ENCODE results near the gene ZFYVE27. TPM values are rescaled to one million over a fixed set of nuclear protein-coding genes. Genes with fewer than 3 reads are reported as not detected.
A peak's percentile ranks its signal among the peaks of the same experiment; 100 is the strongest.
"Not testable (repeated sequence)": the region's sequence is repeated elsewhere in the genome, so short reads cannot be mapped to it uniquely, and the experiment has no call there.

ZFYVE27 gene, protein sequence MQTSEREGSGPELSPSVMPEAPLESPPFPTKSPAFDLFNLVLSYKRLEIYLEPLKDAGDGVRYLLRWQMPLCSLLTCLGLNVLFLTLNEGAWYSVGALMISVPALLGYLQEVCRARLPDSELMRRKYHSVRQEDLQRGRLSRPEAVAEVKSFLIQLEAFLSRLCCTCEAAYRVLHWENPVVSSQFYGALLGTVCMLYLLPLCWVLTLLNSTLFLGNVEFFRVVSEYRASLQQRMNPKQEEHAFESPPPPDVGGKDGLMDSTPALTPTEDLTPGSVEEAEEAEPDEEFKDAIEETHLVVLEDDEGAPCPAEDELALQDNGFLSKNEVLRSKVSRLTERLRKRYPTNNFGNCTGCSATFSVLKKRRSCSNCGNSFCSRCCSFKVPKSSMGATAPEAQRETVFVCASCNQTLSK
- 48.5 TPM for total RNA-seq (ENCODE audit: unreplicated experiment)
- long read RNA-seq, transcript ZFYVE27-203 (12 exons, 2,997 nt): major isoform, 5 of 40 reads
- long read RNA-seq, partial matches to known transcripts: 0 of 40 reads
- long read RNA-seq, other reads (novel, unspliced or antisense): 32 of 40 reads

DNA sequence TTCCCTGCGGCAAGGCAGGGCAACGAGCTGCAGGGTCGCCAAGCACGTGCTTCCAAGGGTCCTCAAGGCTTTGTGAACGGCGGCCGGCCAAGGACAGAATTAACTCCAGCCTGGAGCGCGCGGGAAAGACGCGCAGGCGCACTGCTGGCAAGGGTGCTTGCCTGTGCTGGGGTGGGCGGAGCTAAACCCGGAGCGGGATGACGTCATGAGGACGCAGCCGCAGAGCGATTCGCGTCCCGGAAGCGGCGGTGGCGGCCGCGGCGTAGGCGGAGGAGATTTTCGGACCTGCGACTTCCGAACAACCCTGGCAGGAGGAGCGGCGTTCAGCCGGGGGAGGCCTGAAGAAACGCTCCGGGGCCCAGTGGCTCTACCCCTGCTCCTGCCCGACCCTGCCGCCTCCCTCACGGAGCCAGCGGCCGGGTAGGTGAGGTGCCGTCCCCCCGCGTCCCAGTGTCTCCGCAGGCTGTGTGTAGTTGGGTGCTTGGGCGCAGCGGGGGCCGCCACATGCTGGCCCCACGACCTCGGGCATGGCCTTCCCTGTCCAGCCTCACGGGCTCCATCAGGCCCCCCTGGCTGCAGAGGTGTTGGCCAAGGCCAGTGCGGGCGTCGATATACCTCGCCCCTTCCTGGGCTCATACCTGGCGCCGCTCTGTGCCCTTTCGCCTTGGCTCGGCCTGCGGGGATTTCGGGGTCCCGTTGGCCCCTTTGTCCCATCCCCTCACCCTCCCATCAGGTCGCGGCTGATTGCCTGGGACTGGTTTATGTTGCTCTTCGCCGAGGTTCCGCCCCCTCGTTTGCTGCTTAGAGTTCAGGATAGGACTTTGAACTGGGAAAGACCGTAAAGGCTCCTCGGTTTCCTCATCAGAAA, at the start of gene ZFYVE27:
TSS of gene ZFYVE27 (plus strand) at position 227 of the 868 bp plus-strand sequence. CDS start 1,350 bp downstream, outside the sequence.
- Mint-ChIP-seq H3K4me3 (ENCODE audit: unreplicated experiment) (peak within 1 kb of the TSS; percentile 96), H3K27ac (ENCODE audit: unreplicated experiment) (peak within 1 kb of the TSS; percentile 91), H3K27me3 (ENCODE audit: unreplicated experiment) (peaks cover 10% of the 10 kb centered on the region), H3K36me3 (ENCODE audit: unreplicated experiment) (peaks cover 9% of the 10 kb centered on the region), H3K4me1 (ENCODE audit: low read depth, unreplicated experiment) (peaks cover 7% of the 10 kb centered on the region), H3K9me3 (ENCODE audit: unreplicated experiment) (peaks cover 8% of the 10 kb centered on the region)
- TF ChIP-seq, protein P1, sequence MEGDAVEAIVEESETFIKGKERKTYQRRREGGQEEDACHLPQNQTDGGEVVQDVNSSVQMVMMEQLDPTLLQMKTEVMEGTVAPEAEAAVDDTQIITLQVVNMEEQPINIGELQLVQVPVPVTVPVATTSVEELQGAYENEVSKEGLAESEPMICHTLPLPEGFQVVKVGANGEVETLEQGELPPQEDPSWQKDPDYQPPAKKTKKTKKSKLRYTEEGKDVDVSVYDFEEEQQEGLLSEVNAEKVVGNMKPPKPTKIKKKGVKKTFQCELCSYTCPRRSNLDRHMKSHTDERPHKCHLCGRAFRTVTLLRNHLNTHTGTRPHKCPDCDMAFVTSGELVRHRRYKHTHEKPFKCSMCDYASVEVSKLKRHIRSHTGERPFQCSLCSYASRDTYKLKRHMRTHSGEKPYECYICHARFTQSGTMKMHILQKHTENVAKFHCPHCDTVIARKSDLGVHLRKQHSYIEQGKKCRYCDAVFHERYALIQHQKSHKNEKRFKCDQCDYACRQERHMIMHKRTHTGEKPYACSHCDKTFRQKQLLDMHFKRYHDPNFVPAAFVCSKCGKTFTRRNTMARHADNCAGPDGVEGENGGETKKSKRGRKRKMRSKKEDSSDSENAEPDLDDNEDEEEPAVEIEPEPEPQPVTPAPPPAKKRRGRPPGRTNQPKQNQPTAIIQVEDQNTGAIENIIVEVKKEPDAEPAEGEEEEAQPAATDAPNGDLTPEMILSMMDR (IDR thresholded peaks at IDR 0.05; ENCODE audit: partially characterized antibody, unreplicated experiment): no peak
- DNase-seq: peak; percentile 99

DNA sequence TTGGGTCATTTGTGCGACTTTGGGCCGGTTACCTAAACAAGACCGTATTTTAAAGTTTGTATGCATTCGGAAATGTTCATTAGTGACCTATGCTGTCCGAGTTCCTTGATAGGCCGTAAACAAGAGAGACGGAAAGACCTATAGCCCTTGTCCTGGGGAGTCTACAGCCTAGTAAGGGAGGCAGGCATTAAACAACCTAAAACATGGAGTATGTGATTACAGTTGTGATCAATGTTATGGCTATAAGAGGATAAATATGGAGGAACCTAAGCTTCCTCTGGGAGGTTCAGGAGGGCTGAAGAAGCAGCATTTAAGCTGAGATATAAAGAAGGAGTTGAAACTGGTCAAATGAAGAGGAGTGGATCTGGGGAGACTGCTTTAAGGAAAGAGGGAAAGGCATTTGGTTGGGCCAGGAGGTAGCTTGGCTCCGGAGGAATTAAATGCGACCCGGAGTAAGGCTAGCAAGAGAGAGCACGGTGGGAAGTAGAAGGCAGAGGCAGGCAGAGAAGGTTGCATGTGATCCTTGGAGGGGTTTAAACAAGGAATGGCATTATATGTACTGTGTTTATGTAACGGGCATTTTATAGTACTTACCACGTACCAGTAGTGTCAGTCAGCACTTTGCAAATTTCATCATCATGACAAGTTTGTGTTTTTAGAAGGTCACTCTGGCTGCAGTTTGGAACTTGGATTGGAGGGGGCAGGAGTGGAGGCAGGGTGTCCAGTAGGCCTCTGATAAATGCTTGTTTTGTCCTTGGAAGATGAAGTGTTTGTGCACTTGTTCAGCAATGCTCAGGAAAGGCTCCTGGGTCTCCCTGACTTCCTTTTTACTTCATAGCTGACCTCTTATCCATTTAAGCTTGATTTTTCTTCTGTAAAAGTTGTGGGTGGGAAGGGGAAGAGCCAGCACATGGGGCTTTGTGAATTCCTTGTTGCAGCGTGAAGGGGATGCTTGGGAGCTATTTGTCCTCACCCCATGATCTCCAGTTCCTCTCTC, 48.8 kb upstream of the ZFYVE27 start:
- Mint-ChIP-seq H3K27ac (ENCODE audit: unreplicated experiment) (peak overlapping the region; percentile 78), H3K27me3 (ENCODE audit: unreplicated experiment) (peaks cover 5% of the 10 kb centered on the region), H3K4me3 (ENCODE audit: unreplicated experiment) (peak overlapping the region; percentile 63), H3K9me3 (ENCODE audit: unreplicated experiment) (peaks cover 3% of the 10 kb centered on the region), H3K4me1 (ENCODE audit: low read depth, unreplicated experiment) (peaks cover 14% of the 10 kb centered on the region), H3K36me3 (ENCODE audit: unreplicated experiment) (no peaks in the 10 kb centered on the region)
- TF ChIP-seq, protein P1 (IDR thresholded peaks at IDR 0.05; ENCODE audit: partially characterized antibody, unreplicated experiment): no peak
- DNase-seq: no peak

DNA sequence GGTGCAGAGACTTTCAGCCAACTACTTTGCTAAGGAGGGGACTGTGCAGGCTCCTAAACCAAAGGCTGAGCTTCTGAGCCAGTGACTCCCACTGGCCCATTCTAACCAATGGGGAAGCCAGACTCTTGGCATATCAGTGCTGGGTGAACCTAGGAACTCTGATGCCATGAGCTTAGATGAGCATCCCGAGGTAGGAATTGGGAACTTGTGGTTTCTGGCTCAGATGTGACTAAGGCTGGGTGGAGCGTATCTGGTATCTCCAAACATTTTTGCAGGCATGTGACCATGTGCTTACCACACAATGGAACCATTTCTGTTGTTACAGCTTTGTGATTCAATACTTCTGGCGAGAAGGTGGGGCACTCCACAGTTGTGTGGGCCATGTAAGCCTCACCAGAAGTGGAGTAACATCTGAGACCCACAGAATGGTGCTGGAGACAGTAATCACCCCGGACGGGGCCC, 47.3 kb upstream of the ZFYVE27 start:
- DNase-seq: no peak
- peaks cover 10% of the 10 kb centered on the region for H3K4me1 Mint-ChIP-seq (ENCODE audit: low read depth, unreplicated experiment)
- no peaks in the 10 kb centered on the region for H3K36me3 Mint-ChIP-seq (ENCODE audit: unreplicated experiment)
- H3K27ac Mint-ChIP-seq (ENCODE audit: unreplicated experiment): no peak overlapping the region
- TF ChIP-seq, protein P1 (IDR thresholded peaks at IDR 0.05; ENCODE audit: partially characterized antibody, unreplicated experiment): no peak
- H3K27me3 Mint-ChIP-seq (ENCODE audit: unreplicated experiment): peaks cover 5% of the 10 kb centered on the region
- peaks cover 3% of the 10 kb centered on the region for H3K9me3 Mint-ChIP-seq (ENCODE audit: unreplicated experiment)
- no peak overlapping the region for H3K4me3 Mint-ChIP-seq (ENCODE audit: unreplicated experiment)

DNA sequence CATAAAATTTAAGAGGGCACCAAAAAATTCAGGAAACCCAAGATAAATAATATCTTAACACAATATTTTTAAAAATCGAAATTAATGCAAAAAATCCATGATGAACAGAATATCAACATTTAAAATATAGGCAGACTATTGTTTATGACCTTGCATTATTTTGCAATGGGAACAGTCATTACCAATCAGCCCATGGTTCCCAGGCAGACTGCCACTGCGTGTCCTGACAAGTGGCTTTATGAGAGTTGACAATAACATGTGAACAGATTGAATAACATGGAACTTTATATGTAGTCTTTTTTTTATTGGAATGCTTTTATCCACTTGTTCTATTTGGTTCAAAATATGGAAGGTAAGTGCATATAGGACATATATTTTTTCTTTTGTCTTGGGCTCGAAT, 46.8 kb upstream of the ZFYVE27 start:
- H3K27me3 Mint-ChIP-seq (ENCODE audit: unreplicated experiment): peaks cover 5% of the 10 kb centered on the region
- no peak for DNase-seq
- H3K4me1 Mint-ChIP-seq (ENCODE audit: low read depth, unreplicated experiment): peaks cover 10% of the 10 kb centered on the region
- H3K27ac Mint-ChIP-seq (ENCODE audit: unreplicated experiment): no peak overlapping the region
- H3K36me3 Mint-ChIP-seq (ENCODE audit: unreplicated experiment): no peaks in the 10 kb centered on the region
- TF ChIP-seq, protein P1 (IDR thresholded peaks at IDR 0.05; ENCODE audit: partially characterized antibody, unreplicated experiment): no peak
- peaks cover 3% of the 10 kb centered on the region for H3K9me3 Mint-ChIP-seq (ENCODE audit: unreplicated experiment)
- no peak overlapping the region for H3K4me3 Mint-ChIP-seq (ENCODE audit: unreplicated experiment)

DNA sequence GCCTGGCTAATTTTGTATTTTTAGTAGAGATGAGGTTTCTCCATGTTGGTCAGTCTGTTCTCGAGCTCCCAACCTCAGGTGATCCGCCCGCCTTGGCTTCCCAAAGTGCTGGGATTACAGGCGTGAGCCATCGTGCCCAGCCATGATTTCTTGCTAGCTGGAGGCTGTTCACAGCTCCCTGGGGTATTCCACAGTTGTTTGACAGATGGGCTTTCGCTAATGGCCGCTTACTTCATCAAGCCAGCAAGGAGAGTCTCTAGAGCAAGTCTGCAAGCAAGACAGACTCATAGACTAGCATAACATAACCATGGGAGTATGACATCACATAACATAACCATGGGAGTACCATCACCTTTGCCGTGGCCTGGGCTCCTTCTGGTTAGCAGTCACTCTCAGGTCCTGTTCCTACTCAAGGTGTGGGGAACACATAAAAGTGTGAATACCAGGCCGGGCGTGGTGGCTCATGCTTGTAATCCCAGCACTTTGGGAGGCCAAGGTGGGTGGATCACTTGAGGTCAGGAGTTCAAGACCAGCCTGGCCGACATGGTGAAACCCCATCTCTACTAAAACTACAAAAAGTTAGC, 38.8 kb upstream of the ZFYVE27 start:
- Mint-ChIP-seq H3K27ac (ENCODE audit: unreplicated experiment) (peak overlapping the region; percentile 73), H3K4me1 (ENCODE audit: low read depth, unreplicated experiment) (peaks cover 22% of the 10 kb centered on the region)
- H3K9me3 Mint-ChIP-seq (ENCODE audit: unreplicated experiment); H3K4me3 Mint-ChIP-seq (ENCODE audit: unreplicated experiment); H3K36me3 Mint-ChIP-seq (ENCODE audit: unreplicated experiment); H3K27me3 Mint-ChIP-seq (ENCODE audit: unreplicated experiment): not testable (repeated sequence)
- DNase-seq: peak; percentile 70

Measured in glutamatergic neuron (in vitro differentiated cells).